Skeletal muscle tissue (tissue), 4 donors: ENCODE data around the gene MAP6D1. TPM values are rescaled to one million over a fixed set of nuclear protein-coding genes. Genes with fewer than 3 reads are reported as not detected.

Experiments used
- H3K27ac ChIP-seq: one replicate; pipeline ENCODE4 v1.7.0; 2013; ENCODE audit warnings: mild to moderate bottlenecking, low read depth, low read length, inconsistent platforms
- H3K27me3 ChIP-seq, 3 donors: one replicate each; pipeline ENCODE4 v1.7.0; 2013; ENCODE audit warnings: low read length in 3 of 3; ENCODE audit not compliant: control insufficient read depth in 3 of 3, insufficient read depth in 3 of 3
- H3K36me3 ChIP-seq, 3 donors: one replicate each; pipeline ENCODE4 v1.7.0; 2013; ENCODE audit warnings: low read length in 3 of 3; ENCODE audit not compliant: control insufficient read depth in 3 of 3, insufficient read depth in 3 of 3
- H3K4me1 ChIP-seq, 3 donors: one replicate each; pipeline ENCODE4 v1.7.0; 2013; ENCODE audit warnings: low read length in 3 of 3, mild to moderate bottlenecking in 3 of 3; ENCODE audit not compliant: control insufficient read depth in 3 of 3, insufficient read depth in 3 of 3
- H3K4me3 ChIP-seq, 3 donors: one replicate each; pipeline ENCODE4 v1.7.0; 2013; ENCODE audit warnings: low read length in 3 of 3
- H3K9ac ChIP-seq, 3 donors: one replicate each; pipeline ENCODE4 v1.7.0; 2013; ENCODE audit warnings: low read length in 3 of 3, mild to moderate bottlenecking in 3 of 3, moderate library complexity in 2 of 3, low read depth in 1 of 3
- H3K9me3 ChIP-seq, 3 donors: one replicate each; pipeline ENCODE4 v1.7.0; 2013; ENCODE audit warnings: low read length in 3 of 3; ENCODE audit not compliant: control insufficient read depth in 3 of 3
- total RNA-seq: library from RNA; depleted of rRNA; stranded (reverse); fragments of >200 nt; gene quantifications from one replicate; pipeline ENCODE4 v1.2.3, GENCODE V29; 2014
- donor health status: Osteomylitis.

MAP6D1 gene
- total RNA-seq, 1 donor from 2014 or later = 14.1 TPM

- Histone ChIP-seq H3K9ac (no peak overlapping the region), H3K9me3 (no peaks in the 10 kb centered on the region), H3K4me3 (no peak overlapping the region), H3K4me1 (peaks cover 2 to 23% (median 16%) of the 10 kb centered on the region in 3 donors), H3K27me3 (no peaks in the 10 kb centered on the region), H3K36me3 (peaks cover 20 to 29% (median 26%) of the 10 kb centered on the region in 3 donors), H3K27ac (no peak overlapping the region)
Observed at GRCh38 chr3:183816681-183817510, 8.5 kb downstream of the MAP6D1 start.

- peaks cover 2 to 23% (median 16%) of the 10 kb centered on the region in 3 donors for H3K4me1 ChIP-seq
- H3K9ac ChIP-seq = no peak overlapping the region
- H3K36me3 ChIP-seq = peaks cover 23 to 34% (median 28%) of the 10 kb centered on the region in 3 donors
- no peak overlapping the region for H3K4me3 ChIP-seq
- no peaks in the 10 kb centered on the region for H3K27me3 ChIP-seq
- H3K27ac ChIP-seq = no peak overlapping the region
- no peaks in the 10 kb centered on the region for H3K9me3 ChIP-seq
Observed at GRCh38 chr3:183815951-183816475, 9.4 kb downstream of the MAP6D1 start.

- Histone ChIP-seq H3K27me3 (no peaks in the 10 kb centered on the region), H3K9me3 (no peaks in the 10 kb centered on the region), H3K36me3 (peaks cover 26 to 38% (median 33%) of the 10 kb centered on the region in 3 donors), H3K27ac (no peak overlapping the region), H3K4me1 (peaks cover 2 to 23% (median 16%) of the 10 kb centered on the region in 3 donors), H3K9ac (no peak overlapping the region), H3K4me3 (no peak overlapping the region)
Observed at GRCh38 chr3:183815563-183815940, 9.8 kb downstream of the MAP6D1 start.

DNA sequence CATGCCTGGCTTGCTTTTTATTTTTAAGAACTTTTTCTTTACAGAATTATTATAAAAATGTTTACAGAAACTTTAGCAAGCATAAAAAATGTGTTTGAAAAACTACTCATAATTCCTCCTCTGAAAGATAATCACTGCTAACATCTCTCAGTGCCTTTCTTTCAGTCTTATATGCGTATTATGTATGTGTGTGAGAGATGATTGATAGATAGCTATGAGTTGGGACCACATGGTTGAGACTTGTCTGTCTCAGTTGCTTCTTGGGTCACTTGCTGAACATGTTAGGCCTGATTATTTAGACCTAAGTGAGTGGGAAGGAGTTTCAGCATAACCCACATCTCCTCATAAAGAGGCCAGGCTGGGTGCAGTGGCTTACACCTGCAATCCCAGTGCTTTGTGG is 11.1 kb downstream of the MAP6D1 start:
- H3K9ac ChIP-seq = no peak overlapping the region
- peaks cover 36 to 51% (median 39%) of the 10 kb centered on the region in 3 donors for H3K36me3 ChIP-seq

GRCh38 chr3:183812761-183813445 is 12.5 kb downstream of the MAP6D1 start:
- Histone ChIP-seq H3K9me3 (no peaks in the 10 kb centered on the region), H3K4me1 (peaks cover 0 to 9% (median 2%) of the 10 kb centered on the region in 3 donors), H3K4me3 (no peak overlapping the region), H3K9ac (peak overlapping the region in 1 of 3 donors; percentile 12), H3K27me3 (no peaks in the 10 kb centered on the region), H3K27ac (no peak overlapping the region), H3K36me3 (peaks cover 43 to 56% (median 47%) of the 10 kb centered on the region in 3 donors)

More for the DNA sequence above, 11.1 kb downstream of the MAP6D1 start:
- Histone ChIP-seq H3K4me1 (peaks cover 2 to 19% (median 11%) of the 10 kb centered on the region in 3 donors), H3K27ac (no peak overlapping the region), H3K9me3 (no peaks in the 10 kb centered on the region), H3K27me3 (no peaks in the 10 kb centered on the region), H3K4me3 (no peak overlapping the region)

DNA sequence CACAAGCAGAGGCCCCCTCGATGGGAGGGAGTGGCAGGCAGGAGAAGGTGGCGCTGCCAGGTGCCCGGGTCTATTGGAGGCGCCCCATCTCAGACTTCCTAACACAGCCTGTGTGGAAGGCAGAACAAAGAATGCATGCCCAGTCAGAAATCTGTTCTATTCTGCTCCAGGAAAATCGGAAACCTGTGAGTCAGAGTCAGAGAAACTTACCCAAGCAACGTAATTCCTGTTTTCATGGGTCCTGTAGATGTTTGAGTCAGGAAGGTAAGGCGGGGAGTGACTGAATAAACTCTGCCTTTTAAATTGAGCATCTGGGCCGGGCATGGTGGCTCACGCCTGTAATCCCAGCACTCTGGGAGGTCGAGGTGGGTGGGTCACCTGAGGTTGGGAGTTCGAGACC is 13.7 kb downstream of the MAP6D1 start:
- H3K36me3 ChIP-seq = peaks cover 45 to 58% (median 57%) of the 10 kb centered on the region in 3 donors
- H3K27me3 ChIP-seq = no peaks in the 10 kb centered on the region

DNA sequence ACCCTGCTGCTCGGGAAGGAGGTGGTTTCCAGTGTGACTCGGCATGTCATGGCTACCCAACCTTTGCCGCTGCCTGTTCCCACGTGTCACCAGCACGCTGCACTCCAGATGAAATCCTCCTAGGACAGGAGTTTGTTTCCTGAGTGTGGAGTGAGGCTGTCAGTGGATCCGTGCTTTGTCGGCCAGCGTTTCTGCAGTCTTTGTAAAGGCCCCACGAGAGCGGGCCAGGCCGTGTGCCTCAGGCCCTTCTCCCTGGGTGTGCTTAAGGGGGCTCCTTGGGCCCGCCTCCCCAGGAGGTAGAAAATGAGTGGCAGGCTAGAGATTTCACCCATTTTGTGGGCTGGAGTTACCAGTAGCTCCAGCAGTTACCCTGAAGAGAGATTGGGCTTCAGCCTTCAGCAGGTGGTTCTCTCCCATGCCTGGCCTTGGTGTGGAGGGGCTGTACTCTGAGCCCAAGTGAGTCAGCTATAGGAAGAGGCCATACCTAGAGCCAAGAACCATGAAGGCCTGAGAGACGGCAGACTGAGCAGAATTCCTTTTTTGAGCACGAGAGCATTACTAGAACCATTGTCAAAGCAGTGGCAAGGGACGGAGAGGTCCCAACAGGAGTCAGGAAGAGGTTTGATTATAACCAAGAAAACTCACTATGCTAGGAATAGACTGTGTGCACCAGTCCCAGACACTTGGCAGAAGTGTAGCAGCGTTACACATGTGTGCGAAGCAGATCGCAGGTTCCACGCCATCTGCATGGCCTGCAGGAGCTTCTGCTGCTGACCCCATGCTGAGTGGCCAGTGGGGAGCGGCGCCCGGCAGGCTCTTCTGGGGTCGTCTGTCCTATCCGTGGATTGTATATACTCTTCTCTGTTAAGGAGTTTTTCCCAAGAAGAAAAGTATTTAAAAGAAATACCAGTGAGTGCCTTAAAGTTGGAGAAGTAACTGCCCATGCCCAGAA is 14.5 kb downstream of the MAP6D1 start:
- Histone ChIP-seq H3K9ac (no peak overlapping the region), H3K4me1 (peaks cover 0 to 3% (median 0%) of the 10 kb centered on the region in 3 donors)

More for the DNA sequence above, 13.7 kb downstream of the MAP6D1 start:
- H3K4me3 ChIP-seq = no peak overlapping the region
- H3K9ac ChIP-seq = no peak overlapping the region
- no peak overlapping the region for H3K27ac ChIP-seq
- no peaks in the 10 kb centered on the region for H3K9me3 ChIP-seq
- peaks cover 0 to 3% (median 0%) of the 10 kb centered on the region in 3 donors for H3K4me1 ChIP-seq

DNA sequence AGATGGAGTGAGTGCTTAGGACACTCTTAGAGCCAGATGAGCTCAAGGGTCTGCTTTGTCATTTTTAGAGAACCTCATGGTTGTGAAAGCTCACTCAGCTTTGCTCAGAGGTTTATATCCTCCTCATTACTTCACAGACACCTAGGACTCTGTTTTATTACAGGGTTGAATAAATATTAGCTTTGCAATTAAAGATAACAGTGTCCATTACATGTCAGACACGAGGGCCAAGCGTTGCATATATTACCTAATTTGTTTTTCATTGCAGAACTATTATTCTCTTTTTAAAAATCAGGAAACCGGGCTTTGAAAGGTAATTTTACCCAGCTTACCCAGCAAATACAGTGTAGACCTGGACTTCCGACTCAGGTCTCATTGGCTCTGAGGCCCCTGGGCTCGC is 16.1 kb downstream of the MAP6D1 start:
- H3K9ac ChIP-seq = no peak overlapping the region
- H3K4me3 ChIP-seq = no peak overlapping the region
- H3K4me1 ChIP-seq = peaks cover 0 to 3% (median 0%) of the 10 kb centered on the region in 3 donors
- no peaks in the 10 kb centered on the region for H3K9me3 ChIP-seq
- peaks cover 35 to 65% (median 57%) of the 10 kb centered on the region in 3 donors for H3K36me3 ChIP-seq
- H3K27me3 ChIP-seq = no peaks in the 10 kb centered on the region
- no peak overlapping the region for H3K27ac ChIP-seq

More for the DNA sequence above, 14.5 kb downstream of the MAP6D1 start:
- Histone ChIP-seq H3K4me3 (no peak overlapping the region), H3K9me3 (no peaks in the 10 kb centered on the region), H3K27ac (no peak overlapping the region), H3K27me3 (no peaks in the 10 kb centered on the region), H3K36me3 (peaks cover 39 to 57% (median 55%) of the 10 kb centered on the region in 3 donors)

DNA sequence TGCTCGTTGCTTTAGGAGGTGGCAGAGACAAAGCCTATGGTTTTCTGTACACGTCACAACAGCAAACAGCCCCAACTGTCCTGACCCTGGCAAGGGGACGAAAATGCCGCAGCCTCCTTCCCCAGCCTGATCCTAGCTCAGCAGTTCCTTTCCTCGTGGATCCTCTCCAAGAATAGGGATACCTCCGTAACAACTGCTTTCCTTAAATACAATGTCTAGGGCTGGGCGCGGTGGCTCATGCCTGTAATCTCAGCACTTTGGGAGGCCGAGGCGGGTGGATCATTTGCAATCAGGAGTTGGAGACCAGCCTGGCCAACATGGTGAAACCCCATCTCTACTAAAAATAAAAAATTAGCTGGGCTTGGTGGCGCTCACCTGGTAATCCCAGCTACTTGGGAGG is 17.0 kb downstream of the MAP6D1 start:
- Histone ChIP-seq H3K27me3 (no peaks in the 10 kb centered on the region), H3K36me3 (peaks cover 40 to 71% (median 61%) of the 10 kb centered on the region in 3 donors), H3K4me3 (no peak overlapping the region), H3K4me1 (peaks cover 0 to 3% (median 0%) of the 10 kb centered on the region in 3 donors), H3K9me3 (no peaks in the 10 kb centered on the region), H3K27ac (no peak overlapping the region), H3K9ac (no peak overlapping the region)
